ENCODE data around the gene REM1.
"Not testable (repeated sequence)": the region's sequence is repeated elsewhere in the genome, so short reads cannot be mapped to it uniquely, and the experiment has no call there.

The REM1 gene, protein sequence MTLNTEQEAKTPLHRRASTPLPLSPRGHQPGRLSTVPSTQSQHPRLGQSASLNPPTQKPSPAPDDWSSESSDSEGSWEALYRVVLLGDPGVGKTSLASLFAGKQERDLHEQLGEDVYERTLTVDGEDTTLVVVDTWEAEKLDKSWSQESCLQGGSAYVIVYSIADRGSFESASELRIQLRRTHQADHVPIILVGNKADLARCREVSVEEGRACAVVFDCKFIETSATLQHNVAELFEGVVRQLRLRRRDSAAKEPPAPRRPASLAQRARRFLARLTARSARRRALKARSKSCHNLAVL

DNA sequence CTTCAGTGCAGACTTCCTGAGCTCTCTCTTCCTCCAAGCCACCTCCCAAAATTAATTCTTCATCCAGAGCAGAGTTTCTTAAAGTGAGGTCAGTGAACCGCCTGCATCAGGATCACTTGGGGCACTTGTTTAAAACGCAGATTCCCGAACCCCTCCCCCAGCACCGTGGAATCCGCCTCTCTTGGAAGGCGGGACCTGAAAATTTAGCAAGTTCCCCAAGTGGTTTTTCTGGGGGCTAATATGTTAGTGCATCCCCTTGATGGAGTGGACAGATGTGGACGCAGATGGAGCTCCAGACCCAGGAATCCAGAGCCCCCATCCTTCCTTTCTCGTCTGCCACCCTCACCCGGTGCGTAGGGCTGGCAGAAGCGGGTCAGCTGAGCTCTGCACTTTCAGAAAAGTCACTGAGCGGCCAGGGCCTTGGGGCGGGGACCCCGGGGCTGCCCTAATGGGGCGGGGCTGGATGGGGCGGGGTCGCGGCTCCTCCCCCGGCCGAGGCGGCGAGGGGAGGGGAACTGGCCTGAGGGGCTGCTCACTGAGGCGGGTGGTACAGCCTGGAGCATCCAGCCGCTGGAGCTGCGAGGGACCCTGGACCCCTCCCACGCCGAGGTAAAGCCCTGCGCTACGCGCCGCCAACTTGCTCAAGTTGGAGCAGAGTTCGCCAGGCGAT, at the start of gene REM1, which contains the start of gene DEFB124:
REM1 (plus strand) TSS at position 531 of the 670 bp plus-strand sequence. CDS start 1,158 bp downstream, outside the sequence.
DEFB124 (minus strand) TSS at position 370 of the 670 bp plus-strand sequence. CDS start 2,114 bp downstream, outside the sequence.
- H3K27ac ChIP-seq, result no peak within 1 kb of the TSS
- H3K27me3 ChIP-seq, result peaks cover 47% of the 10 kb centered on the region
- no peak within 1 kb of the TSS for H3K4me3 ChIP-seq
- H4K20me1 ChIP-seq, result no peaks in the 10 kb centered on the region
- no peaks in the 10 kb centered on the region for H3K36me3 ChIP-seq
- H3K9me3 ChIP-seq, result peaks cover 29% of the 10 kb centered on the region
- no peak for TF ChIP-seq Cebpa-rat (IDR thresholded peaks at IDR 0.05)
- no peak within 1 kb of the TSS for H3K4me2 ChIP-seq
- no peaks in the 10 kb centered on the region for H3K4me1 ChIP-seq
- no peak within 1 kb of the TSS for H3K9ac ChIP-seq

DNA sequence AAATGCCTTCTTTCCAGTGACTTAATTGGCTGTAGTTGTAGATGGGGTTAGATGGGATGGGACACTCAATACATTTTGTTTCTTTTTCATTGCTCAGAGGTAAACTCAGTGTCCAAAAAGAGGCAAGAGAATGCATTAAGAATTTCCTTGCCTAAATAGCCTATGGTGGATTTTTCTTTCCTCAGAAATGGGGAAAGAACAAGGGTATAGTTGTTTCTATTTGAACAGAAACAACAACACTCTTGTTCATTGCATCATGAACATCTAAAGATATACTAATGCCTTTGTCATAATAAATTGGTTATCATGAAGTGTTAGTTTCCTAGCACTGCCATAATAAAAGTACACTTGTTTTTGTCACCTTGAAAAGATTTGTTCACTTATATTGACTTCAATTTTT, 49.3 kb upstream of the REM1 start:
- Histone ChIP-seq H3K4me3 (no peak overlapping the region), H4K20me1 (no peaks in the 10 kb centered on the region), H3K36me3 (no peaks in the 10 kb centered on the region), H3K9ac (no peak overlapping the region), H3K27ac (no peak overlapping the region), H3K9me3 (peaks cover 4% of the 10 kb centered on the region; the same call in 1 of the 2 replicates), H3K4me2 (no peak overlapping the region), H3K27me3 (no peaks in the 10 kb centered on the region), H3K4me1 (no peaks in the 10 kb centered on the region)
- TF ChIP-seq Cebpa-rat (IDR thresholded peaks at IDR 0.05), result no peak

DNA sequence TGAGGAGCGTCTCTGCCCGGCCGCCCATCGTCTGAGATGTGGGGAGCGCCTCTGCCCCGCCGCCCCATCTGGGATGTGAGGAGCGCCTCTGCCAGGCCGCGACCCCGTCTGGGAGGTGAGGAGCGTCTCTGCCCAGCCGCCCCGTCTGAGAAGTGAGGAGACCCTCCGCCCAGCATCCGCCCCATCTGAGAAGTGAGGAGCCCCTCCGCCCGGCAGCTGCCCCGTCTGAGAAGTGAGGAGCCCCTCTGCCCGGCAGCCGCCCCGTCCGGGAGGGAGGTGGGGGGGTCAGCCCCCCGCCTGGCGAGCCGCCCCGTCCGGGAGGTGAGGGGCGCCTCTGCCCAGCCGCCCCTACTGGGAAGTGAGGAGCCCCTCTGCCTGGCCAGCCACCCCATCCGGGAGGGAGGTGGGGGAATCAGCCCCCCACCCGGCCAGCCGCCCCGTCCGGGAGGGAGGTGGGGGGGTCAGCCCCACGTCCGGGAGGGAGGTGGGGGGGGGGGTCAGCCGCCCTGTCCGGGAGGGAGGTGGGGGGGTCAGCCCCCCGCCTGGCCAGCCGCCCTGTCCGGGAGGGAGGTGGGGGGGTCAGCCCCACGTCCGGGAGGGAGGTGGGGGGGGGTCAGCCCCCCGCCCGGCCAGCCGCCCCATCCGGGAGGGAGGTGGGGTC, 48.1 kb upstream of the REM1 start:
- not testable (repeated sequence) for H4K20me1 ChIP-seq, H3K36me3 ChIP-seq, H3K4me3 ChIP-seq, H3K27me3 ChIP-seq, H3K4me2 ChIP-seq, H3K9me3 ChIP-seq, H3K27ac ChIP-seq, H3K4me1 ChIP-seq, H3K9ac ChIP-seq

DNA sequence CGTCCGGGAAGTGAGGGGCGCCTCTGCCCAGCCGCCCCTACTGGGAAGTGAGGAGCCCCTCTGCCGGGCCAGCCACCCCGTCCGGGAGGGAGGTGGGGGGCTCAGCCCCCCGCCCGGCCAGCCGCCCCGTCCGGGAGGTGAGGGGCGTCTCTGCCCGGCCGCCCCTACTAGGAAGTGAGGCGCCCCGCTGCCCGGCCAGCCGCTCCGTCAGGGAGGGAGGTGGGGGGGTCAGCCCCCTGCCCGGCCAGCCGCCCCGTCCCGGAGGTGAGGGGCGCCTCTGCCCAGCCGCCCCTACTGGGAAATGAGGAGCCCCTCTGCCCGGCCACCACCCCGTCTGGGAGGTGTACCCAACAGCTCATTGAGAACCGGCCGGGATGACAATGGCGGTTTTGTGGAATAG, 47.5 kb upstream of the REM1 start:
- H3K9me3 ChIP-seq, H3K4me2 ChIP-seq, H3K4me3 ChIP-seq, H3K36me3 ChIP-seq, H3K27me3 ChIP-seq, H3K27ac ChIP-seq, H4K20me1 ChIP-seq, H3K4me1 ChIP-seq, H3K9ac ChIP-seq: not testable (repeated sequence)

DNA sequence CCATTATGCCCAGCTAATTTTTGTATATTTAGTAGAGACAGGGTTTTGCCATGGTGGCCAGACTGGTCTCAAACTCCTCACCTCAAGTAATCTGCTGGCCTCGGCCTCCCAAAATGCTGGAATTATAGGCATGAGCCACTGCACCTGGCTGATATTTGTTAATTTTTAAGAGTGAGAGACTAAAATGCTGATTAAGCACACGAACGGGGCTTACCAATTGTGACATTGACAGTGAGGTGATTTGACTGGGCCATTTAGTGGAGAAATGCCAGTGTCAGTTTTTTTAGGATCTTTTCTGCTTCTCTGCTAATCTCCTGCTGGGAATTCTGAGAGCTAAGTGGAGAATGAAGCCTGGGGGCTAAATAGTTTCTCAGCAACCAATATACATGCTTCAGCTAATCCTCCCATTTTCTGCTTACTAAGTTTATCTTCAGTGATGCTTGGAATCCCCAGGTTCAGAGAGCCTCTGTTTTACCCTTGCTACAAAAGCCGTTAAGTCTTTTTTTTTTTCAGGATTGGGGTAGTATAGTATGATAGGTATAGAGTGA, 44.4 kb upstream of the REM1 start:
- no peak overlapping the region for H3K9ac ChIP-seq
- TF ChIP-seq Cebpa-rat (IDR thresholded peaks at IDR 0.05), result no peak
- no peak overlapping the region for H3K27ac ChIP-seq
- peaks cover 4% of the 10 kb centered on the region; the same call in 1 of the 2 replicates for H3K9me3 ChIP-seq
- no peaks in the 10 kb centered on the region for H3K27me3 ChIP-seq
- H4K20me1 ChIP-seq, result no peaks in the 10 kb centered on the region
- H3K36me3 ChIP-seq, result no peaks in the 10 kb centered on the region
- no peaks in the 10 kb centered on the region for H3K4me1 ChIP-seq
- H3K4me2 ChIP-seq, result no peak overlapping the region
- no peak overlapping the region for H3K4me3 ChIP-seq

DNA sequence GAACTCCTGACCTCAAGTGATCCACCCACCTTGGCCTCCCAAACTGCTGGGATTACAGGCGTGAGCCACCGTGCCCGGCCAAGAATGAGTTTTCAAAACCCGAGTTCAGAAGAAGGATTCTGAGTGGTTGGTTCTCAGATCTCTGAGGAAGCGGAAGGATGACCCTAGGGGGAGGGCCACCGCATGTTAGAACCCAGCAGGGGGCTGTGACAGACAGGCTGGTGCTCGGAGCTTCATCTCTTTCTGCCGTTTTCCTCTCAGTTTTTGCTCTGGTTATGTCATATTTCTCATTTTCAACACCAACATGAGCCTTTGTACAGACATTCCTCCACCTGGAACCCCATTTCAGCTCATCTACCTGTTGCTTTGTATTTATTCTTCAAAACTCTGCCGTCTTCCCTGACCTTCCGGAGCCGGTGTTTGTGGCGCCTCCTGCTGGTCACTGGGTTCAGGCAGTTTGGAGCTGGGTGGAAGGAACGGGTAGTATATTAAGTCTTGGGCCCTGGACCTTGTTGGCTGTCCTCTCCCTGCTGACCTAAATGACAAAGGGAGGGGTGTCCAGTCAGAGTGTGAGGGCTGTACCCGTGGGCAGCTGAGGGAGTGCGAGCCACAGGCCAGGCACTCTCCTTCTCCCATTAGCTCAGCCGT, 35.0 kb upstream of the REM1 start, which contains the start of gene DEFB123:
DEFB123 (plus strand) TSS at position 621 of the 648 bp plus-strand sequence. CDS start 67 bp downstream, outside the sequence.
- Histone ChIP-seq H3K4me3 (no peak within 1 kb of the TSS), H3K9me3 (no peaks in the 10 kb centered on the region), H3K36me3 (no peaks in the 10 kb centered on the region), H4K20me1 (no peaks in the 10 kb centered on the region), H3K4me2 (no peak within 1 kb of the TSS), H3K27me3 (no peaks in the 10 kb centered on the region), H3K27ac (no peak within 1 kb of the TSS), H3K9ac (no peak within 1 kb of the TSS), H3K4me1 (no peaks in the 10 kb centered on the region)
- no peak for TF ChIP-seq Cebpa-rat (IDR thresholded peaks at IDR 0.05)

DNA sequence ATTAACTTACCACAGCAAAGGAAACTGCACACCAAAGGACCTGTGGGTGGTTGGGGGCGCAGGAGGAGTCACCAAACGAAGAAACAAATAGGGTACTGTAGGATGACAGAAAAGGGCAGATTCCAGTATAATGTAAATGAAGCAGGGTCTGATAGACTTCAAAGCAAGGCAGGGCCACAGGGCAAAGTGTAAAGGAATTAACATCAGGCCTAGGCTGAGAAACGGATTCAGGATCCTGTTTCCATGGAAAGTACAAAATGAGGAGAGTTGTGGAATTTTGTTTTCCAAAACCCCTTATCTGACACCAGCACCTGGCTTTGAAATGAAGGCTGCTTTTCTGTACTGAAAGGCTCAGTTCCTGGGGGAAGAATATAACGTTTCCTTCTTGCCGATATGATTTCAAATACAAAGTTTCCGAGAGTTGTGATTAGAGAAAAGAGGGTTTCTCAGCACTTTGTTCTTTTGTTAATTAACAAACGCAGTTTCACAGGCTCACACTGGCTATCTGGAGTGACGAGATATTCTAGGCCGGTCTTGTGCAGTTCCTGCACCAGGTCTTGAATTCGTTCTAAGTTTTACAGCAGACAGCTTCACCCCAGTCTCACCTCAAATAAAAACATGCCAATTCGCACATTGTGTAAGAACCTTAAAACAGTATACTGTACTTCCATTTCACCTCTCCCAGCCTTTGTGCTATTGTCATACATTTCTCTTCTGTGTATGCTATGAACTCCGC, 28.8 kb upstream of the REM1 start:
- Histone ChIP-seq H3K9ac (no peak overlapping the region), H3K9me3 (peaks cover 14% of the 10 kb centered on the region), H4K20me1 (no peaks in the 10 kb centered on the region), H3K27me3 (no peaks in the 10 kb centered on the region), H3K4me1 (no peaks in the 10 kb centered on the region), H3K36me3 (no peaks in the 10 kb centered on the region), H3K27ac (no peak overlapping the region), H3K4me2 (no peak overlapping the region), H3K4me3 (no peak overlapping the region)
- no peak for TF ChIP-seq Cebpa-rat (IDR thresholded peaks at IDR 0.05)

DNA sequence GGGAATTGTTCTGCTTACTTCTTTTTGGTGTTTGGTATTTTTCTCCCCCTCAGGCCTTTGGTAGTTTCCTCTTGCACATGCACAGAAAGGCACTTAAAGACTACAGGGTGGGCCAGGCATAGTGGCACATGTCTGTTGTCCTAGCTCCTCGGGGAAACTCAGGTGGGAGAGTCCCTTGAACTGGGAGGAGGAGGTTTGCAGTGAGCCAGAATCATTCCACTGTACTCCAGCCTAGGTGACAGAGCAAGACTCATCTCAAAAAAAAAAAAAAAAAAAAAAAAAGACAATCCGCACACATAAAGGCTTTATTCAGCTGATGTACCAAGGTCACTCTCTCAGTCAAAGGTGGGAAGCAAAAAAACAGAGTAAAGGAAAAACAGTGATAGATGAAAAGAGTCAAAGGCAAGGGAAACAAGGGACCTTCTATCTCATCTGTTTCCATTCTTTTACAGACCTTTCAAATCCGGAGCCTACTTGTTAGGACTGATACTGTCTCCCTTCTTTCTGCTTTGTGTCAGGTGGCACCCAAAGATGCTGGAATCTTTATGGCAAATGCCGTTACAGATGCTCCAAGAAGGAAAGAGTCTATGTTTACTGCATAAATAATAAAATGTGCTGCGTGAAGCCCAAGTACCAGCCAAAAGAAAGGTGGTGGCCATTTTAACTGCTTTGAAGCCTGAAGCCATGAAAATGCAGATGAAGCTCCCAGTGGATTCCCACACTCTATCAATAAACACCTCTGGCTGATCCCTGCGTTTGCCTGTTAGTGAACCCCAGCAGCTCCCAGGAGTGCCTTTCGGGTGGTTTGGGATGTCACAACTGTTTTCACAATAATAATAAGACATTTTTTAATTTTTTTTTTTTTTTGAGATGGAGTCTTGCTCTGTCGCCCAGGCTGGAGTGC, 25.3 kb upstream of the REM1 start:
- H3K4me2 ChIP-seq, result no peak overlapping the region
- H3K9ac ChIP-seq, result no peak overlapping the region
- H3K4me1 ChIP-seq, result peaks cover 8% of the 10 kb centered on the region
- H3K4me3 ChIP-seq, result no peak overlapping the region
- no peaks in the 10 kb centered on the region for H3K27me3 ChIP-seq
- no peak for TF ChIP-seq Cebpa-rat (IDR thresholded peaks at IDR 0.05)
- no peaks in the 10 kb centered on the region for H3K36me3 ChIP-seq
- H3K9me3 ChIP-seq, result peaks cover 14% of the 10 kb centered on the region
- no peaks in the 10 kb centered on the region for H4K20me1 ChIP-seq
- no peak overlapping the region for H3K27ac ChIP-seq
